Activated T-helper 17 cell treated with anti-CD3 and anti-CD28 coated beads, Interleukin-2, amount 50 U/mL, for 72 hours (primary cell): Measurements from ENCODE around the gene OR10P1. TPM values are rescaled to one million over a fixed set of nuclear protein-coding genes. Genes with fewer than 3 reads are reported as not detected.
"Not testable (repeated sequence)": the region's sequence is repeated elsewhere in the genome, so short reads cannot be mapped to it uniquely, and the experiment has no call there.

Source experiments
- ATAC-seq: fragments of 150-1000 bp; cut with Tn5 transposase; replicated peaks from 2 replicates; pipeline ENCODE4 v1.10.0; 2021; ENCODE audit warnings: mild to moderate bottlenecking, moderate library complexity
- H3K27ac Mint-ChIP-seq: one replicate; pipeline ENCODE4 v1.8.0; 2022; ENCODE audit warnings: mixed read lengths
- H3K27me3 Mint-ChIP-seq: one replicate; pipeline ENCODE4 v1.8.0; 2022; ENCODE audit warnings: mixed read lengths
- H3K36me3 Mint-ChIP-seq: one replicate; pipeline ENCODE4 v1.8.0; 2022; ENCODE audit warnings: low read depth, mild to moderate bottlenecking, mixed read lengths
- H3K4me1 Mint-ChIP-seq: one replicate; pipeline ENCODE4 v1.8.0; 2022; ENCODE audit warnings: mixed read lengths
- H3K4me3 Mint-ChIP-seq: one replicate; pipeline ENCODE4 v1.8.0; 2022; ENCODE audit warnings: mild to moderate bottlenecking, mixed read lengths
- H3K9me3 Mint-ChIP-seq: one replicate; pipeline ENCODE4 v1.8.0; 2022; ENCODE audit warnings: mixed read lengths
- total RNA-seq, 2 donors: library from RNA; stranded (reverse); gene quantifications; one replicate each; pipeline ENCODE4 v1.2.3, GENCODE V29; 2022

Gene OR10P1
- total RNA-seq, 2 donors from 2014 or later: not detected

GRCh38 chr12:55637467-55637866 lies 775 bp downstream of the OR10P1 start:
- Mint-ChIP-seq H3K4me1 (peaks cover 12% of the 10 kb centered on the region), H3K27me3 (peaks cover 9% of the 10 kb centered on the region), H3K4me3 (peak overlapping the region; percentile 37), H3K36me3 (no peaks in the 10 kb centered on the region), H3K27ac (peak overlapping the region; percentile 35), H3K9me3 (no peaks in the 10 kb centered on the region)
- ATAC-seq: peak; percentile 87

- Mint-ChIP-seq H3K4me3 (no peak overlapping the region), H3K27ac (no peak overlapping the region), H3K9me3 (no peaks in the 10 kb centered on the region), H3K4me1 (peaks cover 26% of the 10 kb centered on the region), H3K27me3 (peaks cover 6% of the 10 kb centered on the region), H3K36me3 (no peaks in the 10 kb centered on the region)
- ATAC-seq: no peak
Observed at GRCh38 chr12:55641595-55641994, 4.9 kb downstream of the OR10P1 start.

GRCh38 chr12:55642267-55642666 lies 5.6 kb downstream of the OR10P1 start:
- Mint-ChIP-seq H3K36me3 (no peaks in the 10 kb centered on the region), H3K27ac (no peak overlapping the region)
- ATAC-seq: no peak

GRCh38 chr12:55642669-55643068 lies 6.0 kb downstream of the OR10P1 start:
- H3K4me3 Mint-ChIP-seq: no peak overlapping the region
- H3K27ac Mint-ChIP-seq: no peak overlapping the region
- H3K36me3 Mint-ChIP-seq: no peaks in the 10 kb centered on the region
- no peaks in the 10 kb centered on the region for H3K9me3 Mint-ChIP-seq
- peaks cover 1% of the 10 kb centered on the region for H3K27me3 Mint-ChIP-seq
- peaks cover 24% of the 10 kb centered on the region for H3K4me1 Mint-ChIP-seq
- ATAC-seq: peak; percentile 36

More at GRCh38 chr12:55642267-55642666, 5.6 kb downstream of the OR10P1 start:
- H3K4me3 Mint-ChIP-seq: no peak overlapping the region
- H3K9me3 Mint-ChIP-seq: no peaks in the 10 kb centered on the region
- H3K27me3 Mint-ChIP-seq: peaks cover 5% of the 10 kb centered on the region
- H3K4me1 Mint-ChIP-seq: peaks cover 28% of the 10 kb centered on the region

- Mint-ChIP-seq H3K9me3 (peaks cover 2% of the 10 kb centered on the region), H3K4me3 (no peak overlapping the region), H3K27me3 (no peaks in the 10 kb centered on the region), H3K36me3 (no peaks in the 10 kb centered on the region), H3K27ac (no peak overlapping the region), H3K4me1 (peaks cover 24% of the 10 kb centered on the region)
- ATAC-seq: no peak
Observed at GRCh38 chr12:55644591-55644990, 7.9 kb downstream of the OR10P1 start.

GRCh38 chr12:55647027-55647426 lies 10.3 kb downstream of the OR10P1 start:
- Mint-ChIP-seq H3K4me3 (peak overlapping the region; percentile 72), H3K36me3 (no peaks in the 10 kb centered on the region), H3K9me3 (peaks cover 10% of the 10 kb centered on the region), H3K4me1 (peaks cover 31% of the 10 kb centered on the region), H3K27ac (no peak overlapping the region), H3K27me3 (no peaks in the 10 kb centered on the region)
- ATAC-seq: no peak

- peak; percentile 35 for ATAC-seq
- not testable (repeated sequence) for H3K36me3 Mint-ChIP-seq, H3K27me3 Mint-ChIP-seq
- Mint-ChIP-seq H3K9me3 (peaks cover 10% of the 10 kb centered on the region), H3K27ac (peak overlapping the region; percentile 69), H3K4me1 (peaks cover 25% of the 10 kb centered on the region), H3K4me3 (peak overlapping the region; percentile 56)
Observed at GRCh38 chr12:55650620-55651298, 14.1 kb downstream of the OR10P1 start.

- Mint-ChIP-seq H3K4me1 (peaks cover 20% of the 10 kb centered on the region), H3K4me3 (peak overlapping the region; percentile 56), H3K36me3 (no peaks in the 10 kb centered on the region), H3K27me3 (no peaks in the 10 kb centered on the region), H3K27ac (peak overlapping the region; percentile 69), H3K9me3 (peaks cover 10% of the 10 kb centered on the region)
- no peak for ATAC-seq
Observed at GRCh38 chr12:55651299-55651683, 14.6 kb downstream of the OR10P1 start.

GRCh38 chr12:55652352-55652751 lies 15.7 kb downstream of the OR10P1 start:
- H3K4me3 Mint-ChIP-seq: peak overlapping the region; percentile 31
- ATAC-seq: peak; percentile 90
- peaks cover 14% of the 10 kb centered on the region for H3K4me1 Mint-ChIP-seq
- no peaks in the 10 kb centered on the region for H3K36me3 Mint-ChIP-seq
- no peak overlapping the region for H3K27ac Mint-ChIP-seq
- peaks cover 10% of the 10 kb centered on the region for H3K9me3 Mint-ChIP-seq
- no peaks in the 10 kb centered on the region for H3K27me3 Mint-ChIP-seq

- Mint-ChIP-seq H3K27me3 (no peaks in the 10 kb centered on the region), H3K4me1 (peaks cover 14% of the 10 kb centered on the region), H3K27ac (no peak overlapping the region), H3K36me3 (no peaks in the 10 kb centered on the region), H3K9me3 (peaks cover 10% of the 10 kb centered on the region), H3K4me3 (no peak overlapping the region)
- no peak for ATAC-seq
Observed at GRCh38 chr12:55653031-55653430, 16.3 kb downstream of the OR10P1 start.

GRCh38 chr12:55654511-55655214 lies 18.0 kb downstream of the OR10P1 start:
- ATAC-seq: no peak
- Mint-ChIP-seq H3K4me1 (peaks cover 14% of the 10 kb centered on the region), H3K9me3 (peaks cover 8% of the 10 kb centered on the region), H3K27me3 (no peaks in the 10 kb centered on the region), H3K27ac (no peak overlapping the region), H3K4me3 (no peak overlapping the region), H3K36me3 (no peaks in the 10 kb centered on the region)

GRCh38 chr12:55657212-55657611 lies 20.5 kb downstream of the OR10P1 start:
- H3K27me3 Mint-ChIP-seq: no peaks in the 10 kb centered on the region
- H3K4me1 Mint-ChIP-seq: peaks cover 5% of the 10 kb centered on the region
- H3K36me3 Mint-ChIP-seq: no peaks in the 10 kb centered on the region
- ATAC-seq: no peak
- no peak overlapping the region for H3K4me3 Mint-ChIP-seq
- no peak overlapping the region for H3K27ac Mint-ChIP-seq
- no peaks in the 10 kb centered on the region for H3K9me3 Mint-ChIP-seq

GRCh38 chr12:55658212-55658611 lies 21.5 kb downstream of the OR10P1 start:
- Mint-ChIP-seq H3K4me1 (no peaks in the 10 kb centered on the region), H3K4me3 (no peak overlapping the region), H3K27me3 (peaks cover 3% of the 10 kb centered on the region), H3K27ac (no peak overlapping the region), H3K9me3 (no peaks in the 10 kb centered on the region), H3K36me3 (no peaks in the 10 kb centered on the region)
- no peak for ATAC-seq

- H3K27ac Mint-ChIP-seq: no peak overlapping the region
- no peaks in the 10 kb centered on the region for H3K4me1 Mint-ChIP-seq
- peaks cover 3% of the 10 kb centered on the region for H3K27me3 Mint-ChIP-seq
- no peak for ATAC-seq
- H3K9me3 Mint-ChIP-seq: no peaks in the 10 kb centered on the region
- no peak overlapping the region for H3K4me3 Mint-ChIP-seq
- H3K36me3 Mint-ChIP-seq: no peaks in the 10 kb centered on the region
Observed at GRCh38 chr12:55658635-55659391, 22.1 kb downstream of the OR10P1 start.
